Fibroblast of lung (primary cell): ENCODE data around the gene GAR1.
A peak's percentile ranks its signal among the peaks of the same experiment; 100 is the strongest.

Experiments
- EZH2 ChIP-seq: IDR thresholded peaks from 2 replicates; pipeline ENCODE4 v1.5.1; 2012; ENCODE audit warnings: low read length, control low read depth, mild to moderate bottlenecking; ENCODE audit errors: missing control alignments
- TF ChIP-seq, protein P1 (sequence below), 2 donors: IDR thresholded peaks in 1 of 2; conservative IDR thresholded peaks in 1 of 2; 1 replicate in 1 of 2; 2 replicates in 1 of 2; pipeline ENCODE4 v1.5.1; 2011 to 2012; ENCODE audit warnings: low read length in 2 of 2, control low read depth in 1 of 2, inconsistent platforms in 1 of 2, low read depth in 1 of 2, mild to moderate bottlenecking in 1 of 2

DNA sequence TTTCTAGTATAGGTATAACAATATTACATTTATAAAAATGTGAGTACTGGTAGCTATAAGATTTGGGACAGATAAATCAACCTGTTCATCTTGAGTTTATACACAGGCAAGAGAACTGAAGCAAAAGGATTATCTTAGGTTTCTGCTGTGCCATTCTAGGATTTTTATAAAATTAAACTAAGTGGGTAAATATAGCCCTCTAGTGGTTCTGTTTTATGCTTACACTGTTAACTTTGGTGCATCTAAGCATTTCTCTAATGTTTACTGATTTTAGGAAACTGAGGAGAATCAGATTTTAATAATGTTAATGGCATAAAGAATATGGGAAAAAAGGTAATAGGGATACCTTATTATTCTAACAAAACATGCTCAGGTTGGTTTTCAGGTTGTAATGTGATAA lies 11.2 kb downstream of the GAR1 start:
- TF ChIP-seq, protein P1, sequence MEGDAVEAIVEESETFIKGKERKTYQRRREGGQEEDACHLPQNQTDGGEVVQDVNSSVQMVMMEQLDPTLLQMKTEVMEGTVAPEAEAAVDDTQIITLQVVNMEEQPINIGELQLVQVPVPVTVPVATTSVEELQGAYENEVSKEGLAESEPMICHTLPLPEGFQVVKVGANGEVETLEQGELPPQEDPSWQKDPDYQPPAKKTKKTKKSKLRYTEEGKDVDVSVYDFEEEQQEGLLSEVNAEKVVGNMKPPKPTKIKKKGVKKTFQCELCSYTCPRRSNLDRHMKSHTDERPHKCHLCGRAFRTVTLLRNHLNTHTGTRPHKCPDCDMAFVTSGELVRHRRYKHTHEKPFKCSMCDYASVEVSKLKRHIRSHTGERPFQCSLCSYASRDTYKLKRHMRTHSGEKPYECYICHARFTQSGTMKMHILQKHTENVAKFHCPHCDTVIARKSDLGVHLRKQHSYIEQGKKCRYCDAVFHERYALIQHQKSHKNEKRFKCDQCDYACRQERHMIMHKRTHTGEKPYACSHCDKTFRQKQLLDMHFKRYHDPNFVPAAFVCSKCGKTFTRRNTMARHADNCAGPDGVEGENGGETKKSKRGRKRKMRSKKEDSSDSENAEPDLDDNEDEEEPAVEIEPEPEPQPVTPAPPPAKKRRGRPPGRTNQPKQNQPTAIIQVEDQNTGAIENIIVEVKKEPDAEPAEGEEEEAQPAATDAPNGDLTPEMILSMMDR (conservative IDR thresholded peaks at IDR 0.05 in 1 of 2, IDR thresholded peaks at IDR 0.05 in 1 of 2; ENCODE audit: low read depth in 1 of 2, low read length in 2 of 2): peak in 1 of 2 donors; percentile 55
- no peak for TF ChIP-seq EZH2
